Tibial nerve (tissue), 3 donors: ENCODE measurements around the gene CEBPA.

Experiments
- POLR2A ChIP-seq, 2 donors: fragments of 450-650 bp; IDR thresholded peaks; one replicate each; pipeline ENCODE4 v1.6.1; 2017; ENCODE audit warnings: antibody characterized with exemption in 2 of 2, mild to moderate bottlenecking in 2 of 2, moderate library complexity in 2 of 2
- TF ChIP-seq, protein P1 (sequence below), 5 experiments: fragments of 200-600 bp in 3 of 5; fragments of 450-650 bp in 2 of 5; sonication (generic) in 3 of 5; IDR thresholded peaks; one replicate each; pipeline ENCODE4 v1.5.1; 2016 to 2019; ENCODE audit warnings: antibody characterized with exemption in 5 of 5, mild to moderate bottlenecking in 3 of 5, moderate library complexity in 2 of 5

- TF ChIP-seq POLR2A (IDR thresholded peaks at IDR 0.05), result no peak
- TF ChIP-seq, protein P1, sequence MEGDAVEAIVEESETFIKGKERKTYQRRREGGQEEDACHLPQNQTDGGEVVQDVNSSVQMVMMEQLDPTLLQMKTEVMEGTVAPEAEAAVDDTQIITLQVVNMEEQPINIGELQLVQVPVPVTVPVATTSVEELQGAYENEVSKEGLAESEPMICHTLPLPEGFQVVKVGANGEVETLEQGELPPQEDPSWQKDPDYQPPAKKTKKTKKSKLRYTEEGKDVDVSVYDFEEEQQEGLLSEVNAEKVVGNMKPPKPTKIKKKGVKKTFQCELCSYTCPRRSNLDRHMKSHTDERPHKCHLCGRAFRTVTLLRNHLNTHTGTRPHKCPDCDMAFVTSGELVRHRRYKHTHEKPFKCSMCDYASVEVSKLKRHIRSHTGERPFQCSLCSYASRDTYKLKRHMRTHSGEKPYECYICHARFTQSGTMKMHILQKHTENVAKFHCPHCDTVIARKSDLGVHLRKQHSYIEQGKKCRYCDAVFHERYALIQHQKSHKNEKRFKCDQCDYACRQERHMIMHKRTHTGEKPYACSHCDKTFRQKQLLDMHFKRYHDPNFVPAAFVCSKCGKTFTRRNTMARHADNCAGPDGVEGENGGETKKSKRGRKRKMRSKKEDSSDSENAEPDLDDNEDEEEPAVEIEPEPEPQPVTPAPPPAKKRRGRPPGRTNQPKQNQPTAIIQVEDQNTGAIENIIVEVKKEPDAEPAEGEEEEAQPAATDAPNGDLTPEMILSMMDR (IDR thresholded peaks at IDR 0.05), result no peak
These were observed 22.6 kb downstream of the CEBPA start for GRCh38 chr19:33279430-33280350.
